Omental fat pad (tissue), 4 donors: ENCODE data around the gene PAPPA2. TPM values are rescaled to one million over a fixed set of nuclear protein-coding genes. Genes with fewer than 3 reads are reported as not detected.

Experiments
- ATAC-seq: fragments of 150-250 bp; one replicate; pipeline ENCODE4 v1.9.1; 2016; ENCODE audit warnings: mild to moderate bottlenecking, moderate library complexity; ENCODE audit not compliant: low FRiP score
- DNase-seq: peaks from one replicate; pipeline ENCODE4 v3.0.0-alpha.2; 2019; ENCODE audit warnings: low spot score
- total RNA-seq, 4 donors: library from RNA; depleted of rRNA; stranded (reverse); fragments of >200 nt; gene quantifications; one replicate each; pipeline ENCODE4 v1.1.0, GENCODE V29; 2016
- TF ChIP-seq, protein P1 (sequence below), 3 donors: fragments of 450-650 bp; IDR thresholded peaks; one replicate each; pipeline ENCODE4 v1.5.1; 2016 to 2017; ENCODE audit warnings: antibody characterized with exemption in 3 of 3, mild to moderate bottlenecking in 3 of 3, moderate library complexity in 2 of 3

The PAPPA2 gene
- total RNA-seq, 4 donors from 2014 or later, result 0.63 to 5.6 (median 1.6) TPM

DNA sequence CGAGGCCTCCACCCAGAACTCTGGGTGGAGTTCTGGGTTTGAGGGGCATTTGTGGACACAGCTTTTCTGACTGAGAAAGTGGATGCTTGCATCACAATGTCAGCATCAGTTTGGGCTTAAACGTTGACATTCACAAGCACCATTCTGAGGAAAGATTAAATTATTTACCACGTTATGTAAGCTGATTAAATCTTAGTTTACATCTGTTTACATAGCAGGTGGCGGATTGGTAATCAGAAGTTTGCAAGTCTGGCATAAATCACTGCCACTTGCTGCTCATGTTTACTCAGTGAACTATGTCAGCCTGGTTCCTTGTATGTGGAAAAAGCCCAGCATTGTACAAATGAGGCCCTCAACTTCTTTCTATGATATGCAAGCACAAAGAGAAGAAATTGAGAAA lies 310.1 kb downstream of the PAPPA2 start:
- TF ChIP-seq, protein P1, sequence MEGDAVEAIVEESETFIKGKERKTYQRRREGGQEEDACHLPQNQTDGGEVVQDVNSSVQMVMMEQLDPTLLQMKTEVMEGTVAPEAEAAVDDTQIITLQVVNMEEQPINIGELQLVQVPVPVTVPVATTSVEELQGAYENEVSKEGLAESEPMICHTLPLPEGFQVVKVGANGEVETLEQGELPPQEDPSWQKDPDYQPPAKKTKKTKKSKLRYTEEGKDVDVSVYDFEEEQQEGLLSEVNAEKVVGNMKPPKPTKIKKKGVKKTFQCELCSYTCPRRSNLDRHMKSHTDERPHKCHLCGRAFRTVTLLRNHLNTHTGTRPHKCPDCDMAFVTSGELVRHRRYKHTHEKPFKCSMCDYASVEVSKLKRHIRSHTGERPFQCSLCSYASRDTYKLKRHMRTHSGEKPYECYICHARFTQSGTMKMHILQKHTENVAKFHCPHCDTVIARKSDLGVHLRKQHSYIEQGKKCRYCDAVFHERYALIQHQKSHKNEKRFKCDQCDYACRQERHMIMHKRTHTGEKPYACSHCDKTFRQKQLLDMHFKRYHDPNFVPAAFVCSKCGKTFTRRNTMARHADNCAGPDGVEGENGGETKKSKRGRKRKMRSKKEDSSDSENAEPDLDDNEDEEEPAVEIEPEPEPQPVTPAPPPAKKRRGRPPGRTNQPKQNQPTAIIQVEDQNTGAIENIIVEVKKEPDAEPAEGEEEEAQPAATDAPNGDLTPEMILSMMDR (IDR thresholded peaks at IDR 0.05), result no peak
- no peak for DNase-seq
- ATAC-seq, result no peak

DNA sequence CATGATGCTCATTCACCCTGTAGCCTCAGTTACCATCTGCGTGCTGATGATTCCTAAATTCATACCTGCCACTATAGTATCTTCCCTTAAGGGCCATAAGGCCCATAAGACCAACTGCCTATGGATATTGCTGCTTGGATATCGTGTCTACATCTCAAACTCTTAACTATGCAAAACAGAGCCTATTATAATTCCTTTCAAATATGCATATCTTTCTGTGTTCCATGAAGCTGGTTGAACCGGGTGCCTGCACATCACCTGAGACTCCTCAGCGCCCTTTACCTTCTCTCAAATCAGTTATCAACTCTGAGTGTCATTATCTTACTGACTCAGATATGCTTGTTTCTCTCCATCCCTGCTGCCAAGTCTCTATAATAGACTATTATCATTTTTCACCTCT lies 311.2 kb downstream of the PAPPA2 start:
- DNase-seq (no peak), ATAC-seq (no peak)
- TF ChIP-seq, protein P1 (IDR thresholded peaks at IDR 0.05), result no peak

DNA sequence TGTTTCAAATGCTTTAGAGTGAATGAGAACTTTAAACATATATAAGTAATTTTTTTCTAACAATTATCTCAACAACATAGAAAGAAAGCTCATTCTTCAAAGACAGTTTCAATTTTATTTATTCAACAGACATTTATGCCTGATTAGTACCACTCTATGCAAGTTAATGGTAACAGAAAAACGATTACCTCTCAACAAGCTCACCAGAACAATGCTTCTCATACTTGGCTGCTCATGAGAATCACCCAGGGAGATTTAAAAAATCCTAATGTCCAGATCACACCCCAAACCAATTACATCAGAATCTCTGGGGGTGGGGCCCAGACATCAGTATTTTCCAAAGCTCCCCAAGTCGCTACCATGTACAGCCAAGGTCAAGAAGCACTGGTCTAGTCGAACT lies 312.4 kb downstream of the PAPPA2 start:
- no peak for ATAC-seq
- TF ChIP-seq, protein P1 (IDR thresholded peaks at IDR 0.05), result no peak
- DNase-seq, result no peak

DNA sequence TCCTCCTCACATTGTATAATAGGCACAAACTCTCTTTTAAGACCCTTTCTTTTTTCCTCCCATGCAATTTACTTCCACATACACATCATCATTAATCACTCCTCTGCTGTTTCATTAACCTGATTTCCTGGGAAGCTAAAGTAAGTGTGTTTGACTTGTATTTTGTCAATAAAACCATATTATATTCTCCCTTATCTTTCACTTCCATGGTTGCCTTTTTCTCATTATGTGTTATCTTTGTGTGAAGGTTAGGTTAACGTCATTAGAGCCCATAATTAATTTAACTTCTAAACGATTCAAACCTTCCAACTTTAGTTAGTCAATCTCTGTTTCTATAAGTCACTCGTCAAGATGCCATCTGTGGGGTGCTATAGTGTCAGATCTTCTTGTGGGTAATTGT lies 313.0 kb downstream of the PAPPA2 start:
- DNase-seq, result no peak
- TF ChIP-seq, protein P1 (IDR thresholded peaks at IDR 0.05), result no peak
- no peak for ATAC-seq

DNA sequence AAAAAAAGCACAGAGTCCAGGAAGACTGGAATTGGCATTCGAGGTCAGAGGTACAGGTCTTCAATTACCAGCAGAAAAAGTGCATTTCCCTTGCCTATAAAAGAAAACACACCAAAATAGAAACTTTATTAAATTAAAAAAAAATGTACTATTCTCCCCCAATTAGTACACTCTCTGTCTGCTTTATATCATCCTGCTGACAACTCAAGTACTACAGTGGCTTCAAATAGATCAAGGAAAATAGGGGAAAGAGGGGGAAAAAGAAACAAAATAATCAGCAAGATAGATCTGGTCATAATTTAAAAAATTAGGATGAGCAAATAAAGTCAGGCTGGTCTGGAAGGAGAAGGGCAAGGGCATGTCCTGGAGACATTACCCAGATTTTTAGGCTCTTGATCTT lies 315.1 kb downstream of the PAPPA2 start:
- DNase-seq (no peak), ATAC-seq (no peak)
- TF ChIP-seq, protein P1 (IDR thresholded peaks at IDR 0.05), result no peak

DNA sequence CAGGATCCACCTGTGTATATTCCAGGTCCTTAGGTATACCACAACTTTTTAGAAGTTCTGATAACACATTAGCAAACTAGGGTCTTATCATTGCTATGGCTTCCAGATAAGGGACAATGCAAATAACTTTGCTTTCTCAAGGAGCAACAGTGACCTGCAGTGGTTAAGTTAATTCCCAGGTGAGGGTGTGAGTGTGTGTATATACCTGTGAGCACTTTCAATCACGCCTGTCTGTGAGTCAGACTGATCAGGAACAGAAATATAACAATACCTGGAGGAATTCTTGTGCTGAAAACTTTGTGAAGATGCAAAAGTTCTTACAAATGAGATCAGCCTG lies 317.0 kb downstream of the PAPPA2 start:
- TF ChIP-seq, protein P1 (IDR thresholded peaks at IDR 0.05), result no peak
- no peak for ATAC-seq

DNA sequence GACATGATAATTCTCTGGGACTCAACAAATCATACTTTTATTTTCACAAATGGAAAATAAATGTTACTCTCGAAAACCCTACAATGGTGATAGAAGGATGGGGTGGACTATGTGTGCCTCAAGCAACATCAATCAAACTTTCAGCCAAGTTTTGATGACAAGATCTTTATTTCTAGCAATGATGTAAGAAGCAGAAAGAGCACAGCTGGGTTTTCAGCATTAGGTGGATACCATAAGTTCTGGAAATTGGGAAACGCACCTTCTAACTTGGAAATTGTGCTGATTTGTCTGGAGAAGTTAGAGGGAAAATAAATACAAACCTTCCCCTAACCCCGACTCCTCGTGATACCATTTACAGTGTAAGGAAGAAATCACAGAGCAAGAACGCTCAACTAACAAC lies 320.3 kb downstream of the PAPPA2 start:
- DNase-seq (no peak), ATAC-seq (no peak)
- TF ChIP-seq, protein P1 (IDR thresholded peaks at IDR 0.05), result no peak

More for the DNA sequence above, 317.0 kb downstream of the PAPPA2 start:
- no peak for DNase-seq
